IMR-90 (cell line): ENCODE measurements around the gene RBM25.

ENCODE experiments used
- BHLHE40 ChIP-seq: fragments of 150-350 bp; IDR thresholded peaks from 2 replicates; pipeline ENCODE4 v1.6.1; 2016; ENCODE audit warnings: mild to moderate bottlenecking, low read depth, low read length
- CTCF ChIP-seq: conservative IDR thresholded peaks from 2 replicates; pipeline ENCODE4 v1.5.1; 2012; ENCODE audit warnings: mild to moderate bottlenecking, low read depth, low read length, improper control_type of control experiment
- MAZ ChIP-seq: IDR thresholded peaks from 2 replicates; pipeline ENCODE4 v1.6.1; 2012; ENCODE audit warnings: low read depth, mild to moderate bottlenecking, low read length, improper control_type of control experiment, moderate library complexity, borderline replicate concordance
- RFX5 ChIP-seq: IDR thresholded peaks from 2 replicates; pipeline ENCODE4 v1.8.0; 2012; ENCODE audit warnings: low read depth, mild to moderate bottlenecking, low read length, moderate library complexity
- SMC3 ChIP-seq: fragments of 150-350 bp; IDR thresholded peaks from 2 replicates; pipeline ENCODE4 v1.6.1; 2016; ENCODE audit warnings: low read depth, mild to moderate bottlenecking, antibody characterized with exemption, low read length, moderate library complexity

- TF ChIP-seq CTCF: no peak
- no peak for TF ChIP-seq RFX5
- TF ChIP-seq MAZ: no peak
- no peak for TF ChIP-seq BHLHE40
- TF ChIP-seq SMC3: no peak
These were observed 82.5 kb downstream of the RBM25 start for GRCh38 chr14:73140811-73141323.
